GM19455 (cell line): ENCODE data around the gene WDR5B.
"Not testable (repeated sequence)": the region's sequence is repeated elsewhere in the genome, so short reads cannot be mapped to it uniquely, and the experiment has no call there.

ENCODE experiments used
- ATAC-seq: cut with Tn5 transposase; IDR thresholded peaks from one replicate; pipeline ENCODE4 v1.9.1; 2021; ENCODE audit not compliant: unreplicated experiment

The WDR5B gene

DNA sequence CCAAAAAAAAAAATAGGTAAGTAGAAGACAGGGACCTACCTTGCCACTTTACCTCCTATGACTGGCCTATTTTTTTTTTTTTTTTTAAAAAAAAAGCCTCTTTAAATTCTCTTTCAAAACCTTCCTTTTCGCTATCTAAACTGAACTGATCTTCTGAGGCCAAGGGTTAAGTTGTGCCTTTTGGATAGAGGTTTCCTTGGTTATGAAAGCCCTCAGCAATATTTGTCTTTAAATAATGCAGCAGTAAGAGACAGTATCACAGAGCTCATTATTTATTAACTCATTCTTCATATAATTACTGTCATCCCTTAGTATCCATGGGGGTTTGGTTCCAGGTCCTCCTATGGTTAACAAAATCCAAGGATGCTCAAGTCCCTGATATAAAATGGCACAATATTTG is 41.8 kb downstream of the WDR5B start:
- ATAC-seq: no peak

DNA sequence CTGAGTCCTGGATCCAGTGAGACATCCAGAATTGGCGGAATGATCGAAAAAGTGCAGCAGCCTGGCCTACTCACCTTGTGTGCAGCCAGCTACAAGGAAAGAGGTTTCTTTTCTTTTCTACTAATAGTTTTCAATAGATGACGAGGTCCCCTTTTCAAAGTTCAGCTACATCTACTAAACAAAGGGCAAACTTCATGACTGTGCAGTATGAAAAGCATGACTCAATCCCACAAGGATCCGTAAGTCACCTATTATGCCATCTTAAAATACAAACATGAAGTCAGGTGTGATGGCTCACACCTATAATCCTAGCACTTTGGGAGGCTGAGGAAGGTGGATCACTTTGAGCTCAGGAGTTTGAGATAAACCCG is 49.5 kb downstream of the WDR5B start:
- ATAC-seq: no peak

- ATAC-seq: not testable (repeated sequence)
Observed at GRCh38 chr3:122365582-122366378, 50.1 kb downstream of the WDR5B start.

DNA sequence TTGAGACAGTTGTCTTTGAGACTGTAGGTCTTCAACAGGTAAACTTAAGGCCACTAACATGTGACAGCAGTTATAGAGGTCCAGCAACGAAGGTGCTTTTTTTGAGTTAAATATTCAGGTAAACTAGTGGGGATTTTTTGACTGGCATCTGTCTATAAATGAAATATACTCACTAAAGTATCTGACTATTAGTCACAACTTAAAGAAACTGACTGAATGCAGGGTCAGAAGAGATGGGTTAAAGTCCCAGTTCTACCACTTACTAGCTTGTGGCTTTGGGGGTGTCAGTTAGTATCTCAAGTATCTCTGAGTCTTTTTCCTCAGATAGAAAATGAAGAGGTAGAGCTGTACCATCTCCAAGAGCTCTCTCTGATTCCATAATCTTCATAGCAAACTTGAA is 50.8 kb downstream of the WDR5B start:
- ATAC-seq: no peak

DNA sequence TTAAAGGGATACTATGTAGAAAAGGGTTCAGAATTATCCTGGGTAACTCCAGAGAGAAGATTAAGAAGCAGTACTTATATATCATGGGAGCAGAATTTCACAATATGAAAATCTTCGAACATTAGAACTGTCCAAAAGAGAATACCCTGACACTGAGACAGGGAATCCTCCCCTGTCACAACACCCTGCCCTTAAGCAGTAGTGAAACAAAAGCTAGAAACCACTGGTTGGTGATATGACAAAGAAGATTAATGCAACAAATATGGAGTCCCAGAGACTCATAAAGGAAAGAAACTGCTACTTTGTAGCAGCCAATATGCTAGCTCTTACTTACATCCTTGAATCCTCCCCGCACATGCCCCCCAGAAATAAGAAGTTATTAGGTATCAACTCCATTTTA is 51.4 kb downstream of the WDR5B start:
- ATAC-seq: no peak
